ENCODE data around the gene CEP112. TPM values are rescaled to one million over a fixed set of nuclear protein-coding genes. Genes with fewer than 3 reads are reported as not detected.

The CEP112 gene
- total RNA-seq, 1 experiment from 2014 or later: 9.5 TPM

GRCh38 chr17:65994679-65995078 is 197.3 kb downstream of the CEP112 start:
- ChIA-PET POLR2A (no interaction called here), CTCF (no interaction called here)
- H3K4me1 ChIP-seq (ENCODE audit: control insufficient read depth, insufficient read depth, low read length): no peaks in the 10 kb centered on the region
- H3K27me3 ChIP-seq (ENCODE audit: control insufficient read depth, insufficient read depth, low read length): no peaks in the 10 kb centered on the region
- in situ Hi-C loops (cut with HindIII; ENCODE audit: low pct_unique_long_range_greater_than_20kb, low sequenced_read_pairs) (no loop called here), intact Hi-C loops (cut with micrococcal nuclease; ENCODE audit: unreplicated experiment) (no loop called here)
- no peak for ATAC-seq
- TF ChIP-seq REST (IDR thresholded peaks at IDR 0.05; ENCODE audit: insufficient read depth in 1 of 2, low read depth in 2 of 2, low read length in 1 of 2) (no peak), TCF7L2 (IDR thresholded peaks at IDR 0.05; ENCODE audit: low read depth, low read length) (no peak), CTCF (IDR thresholded peaks at IDR 0.05) (no peak), SIN3A (IDR thresholded peaks at IDR 0.05; ENCODE audit: borderline replicate concordance, insufficient read depth, low read depth, low read length) (no peak), POLR2AphosphoS5 (IDR thresholded peaks at IDR 0.05; ENCODE audit: low read depth, low read length) (no peak)
- H3K27ac ChIP-seq (ENCODE audit: low read length): no peak overlapping the region
- no peak overlapping the region for H3K4me3 ChIP-seq (ENCODE audit: low read depth in 2 of 2, low read length in 2 of 2)
- no TSS peak for BruUV-seq (replicated peaks)
- no peak for DNase-seq (ENCODE audit: low read depth, low spot score)
- no peaks in the 10 kb centered on the region; the same call in 1 of the 2 replicates for H3K36me3 ChIP-seq (ENCODE audit: control insufficient read depth, insufficient read depth, low read length)
- H3K9me3 ChIP-seq (ENCODE audit: control insufficient read depth, insufficient read depth, low read depth, low read length): no peaks in the 10 kb centered on the region

- no peaks in the 10 kb centered on the region for H3K9me3 ChIP-seq (ENCODE audit: control insufficient read depth, insufficient read depth, low read depth, low read length)
- ChIA-PET POLR2A (no interaction called here), CTCF (no interaction called here)
- H3K4me3 ChIP-seq (ENCODE audit: low read depth in 2 of 2, low read length in 2 of 2): no peak overlapping the region
- H3K36me3 ChIP-seq (ENCODE audit: control insufficient read depth, insufficient read depth, low read length): no peaks in the 10 kb centered on the region; the same call in 1 of the 2 replicates
- no peak for TF ChIP-seq CTCF (IDR thresholded peaks at IDR 0.05)
- no peak for TF ChIP-seq REST (IDR thresholded peaks at IDR 0.05; ENCODE audit: insufficient read depth in 1 of 2, low read depth in 2 of 2, low read length in 1 of 2)
- TF ChIP-seq SIN3A (IDR thresholded peaks at IDR 0.05; ENCODE audit: borderline replicate concordance, insufficient read depth, low read depth, low read length): no peak
- no peak for TF ChIP-seq POLR2AphosphoS5 (IDR thresholded peaks at IDR 0.05; ENCODE audit: low read depth, low read length)
- TF ChIP-seq TCF7L2 (IDR thresholded peaks at IDR 0.05; ENCODE audit: low read depth, low read length): no peak
- no peaks in the 10 kb centered on the region for H3K4me1 ChIP-seq (ENCODE audit: control insufficient read depth, insufficient read depth, low read length)
- no TSS peak for BruUV-seq (replicated peaks)
- DNase-seq (ENCODE audit: low read depth, low spot score) (no peak), ATAC-seq (no peak)
- intact Hi-C loops (cut with micrococcal nuclease; ENCODE audit: unreplicated experiment): no loop called here
- in situ Hi-C loops (cut with HindIII; ENCODE audit: low pct_unique_long_range_greater_than_20kb, low sequenced_read_pairs): no loop called here
- no peak overlapping the region for H3K27ac ChIP-seq (ENCODE audit: low read length)
- H3K27me3 ChIP-seq (ENCODE audit: control insufficient read depth, insufficient read depth, low read length): no peaks in the 10 kb centered on the region
Measured at GRCh38 chr17:65994114-65994513, 197.8 kb downstream of the CEP112 start.
